Activated T-helper 2 cell treated with anti-CD3 and anti-CD28 coated beads, Interferon-gamma antibody, Interleukin-2, Interleukin-4, amounts not matched to agents 10 μg/mL and 5 μg/mL and 100 μg/mL, durations not matched to agents 14 hours and 24 hours and 36 hours (primary cell): ENCODE data around the gene ZNF488. TPM values are rescaled to one million over a fixed set of nuclear protein-coding genes. Genes with fewer than 3 reads are reported as not detected.

Source experiments
- DNase-seq: peaks from one replicate; pipeline ENCODE4 v3.0.0; 2021; ENCODE audit warnings: low spot score
- H3K27ac Mint-ChIP-seq: one replicate; pipeline ENCODE4 v1.8.0; 2021; ENCODE audit warnings: mixed read lengths
- H3K27me3 Mint-ChIP-seq: one replicate; pipeline ENCODE4 v1.8.0; 2021; ENCODE audit warnings: low read depth, mixed read lengths
- H3K36me3 Mint-ChIP-seq: one replicate; pipeline ENCODE4 v1.8.0; 2021; ENCODE audit warnings: low read depth, mixed read lengths
- H3K4me1 Mint-ChIP-seq: one replicate; pipeline ENCODE4 v1.8.0; 2021; ENCODE audit warnings: low read depth, mixed read lengths
- H3K4me3 Mint-ChIP-seq: one replicate; pipeline ENCODE4 v1.8.0; 2021; ENCODE audit warnings: low read depth, mild to moderate bottlenecking, moderate library complexity, mixed read lengths
- H3K9me3 Mint-ChIP-seq: one replicate; pipeline ENCODE4 v1.8.0; 2021; ENCODE audit warnings: mixed read lengths
- intact Hi-C: fragments of 100-400 bp; cut with micrococcal nuclease; formaldehyde crosslinking; loops from one replicate; pipeline ENCODE4 v1.15.1; 2023
- total RNA-seq: library from RNA; stranded (reverse); gene quantifications from 2 replicates; pipeline ENCODE4 v1.2.3, GENCODE V29; 2022

The ZNF488 gene
- total RNA-seq, 1 donor from 2014 or later, result 1.7 TPM

DNA sequence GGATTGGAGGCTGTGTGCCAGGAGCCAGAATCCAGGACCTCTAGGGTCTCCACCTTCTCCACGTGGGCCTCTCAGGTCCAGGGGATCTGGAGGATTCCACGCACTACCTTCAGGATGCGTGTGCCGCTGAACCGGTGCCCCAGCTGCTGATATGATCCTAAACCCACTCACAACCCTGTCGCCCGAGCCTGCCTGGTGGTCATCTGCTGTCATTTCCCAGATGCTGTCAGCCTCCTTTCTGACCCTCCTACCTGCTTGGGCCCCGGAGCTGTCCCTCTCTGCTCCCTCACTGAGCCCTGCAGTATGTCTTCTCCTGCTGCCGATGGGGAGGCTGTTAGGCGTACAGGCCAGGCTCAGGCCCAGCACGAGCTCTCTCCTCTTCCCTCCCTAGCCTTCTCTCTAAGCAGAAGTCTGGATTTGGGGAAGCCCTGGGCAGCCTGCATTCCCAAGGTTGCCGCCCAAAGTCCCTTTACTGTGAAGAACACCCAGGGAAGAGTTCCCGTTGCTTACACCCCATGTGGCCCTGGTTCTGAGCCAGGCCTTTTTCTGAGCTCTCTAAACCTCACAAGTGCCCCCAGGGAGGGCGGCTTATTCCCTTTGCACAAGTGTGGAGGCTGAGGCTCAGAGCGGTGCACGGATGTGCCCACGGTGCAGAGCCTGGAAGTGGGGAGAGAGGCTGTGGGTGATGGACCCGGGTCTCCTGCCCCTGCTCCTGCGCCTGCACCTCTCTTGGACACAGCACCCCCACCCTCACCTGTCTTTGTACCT is 30.8 kb upstream of the ZNF488 start:
- no peak overlapping the region for H3K27ac Mint-ChIP-seq
- H3K9me3 Mint-ChIP-seq, result no peaks in the 10 kb centered on the region
- DNase-seq, result no peak
- H3K4me3 Mint-ChIP-seq, result no peak overlapping the region
- H3K36me3 Mint-ChIP-seq, result no peaks in the 10 kb centered on the region
- H3K27me3 Mint-ChIP-seq, result peaks cover 2% of the 10 kb centered on the region
- H3K4me1 Mint-ChIP-seq, result no peaks in the 10 kb centered on the region
- intact Hi-C loops, result no loop called here

DNA sequence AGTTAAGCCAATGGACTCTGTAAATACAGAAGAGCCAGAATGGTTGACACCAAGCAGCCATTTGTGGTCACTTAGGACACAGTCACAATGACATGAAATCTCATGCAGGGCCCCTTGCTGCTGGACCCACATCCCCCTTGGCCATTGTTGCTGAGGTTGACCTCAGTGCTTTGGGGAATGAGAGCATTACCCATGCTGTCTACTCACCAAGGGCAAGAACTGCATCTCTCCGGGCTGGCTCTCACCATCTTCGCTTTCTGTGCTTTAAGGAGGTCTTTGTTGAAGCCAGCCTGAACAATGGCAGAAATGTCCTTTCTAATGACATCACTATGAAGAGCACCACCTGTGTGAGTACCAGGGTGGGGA is 30.1 kb upstream of the ZNF488 start:
- Mint-ChIP-seq H3K36me3 (no peaks in the 10 kb centered on the region), H3K9me3 (no peaks in the 10 kb centered on the region), H3K27ac (no peak overlapping the region), H3K4me1 (no peaks in the 10 kb centered on the region), H3K4me3 (no peak overlapping the region), H3K27me3 (peaks cover 2% of the 10 kb centered on the region)
- no peak for DNase-seq
- intact Hi-C loops, result no loop called here

DNA sequence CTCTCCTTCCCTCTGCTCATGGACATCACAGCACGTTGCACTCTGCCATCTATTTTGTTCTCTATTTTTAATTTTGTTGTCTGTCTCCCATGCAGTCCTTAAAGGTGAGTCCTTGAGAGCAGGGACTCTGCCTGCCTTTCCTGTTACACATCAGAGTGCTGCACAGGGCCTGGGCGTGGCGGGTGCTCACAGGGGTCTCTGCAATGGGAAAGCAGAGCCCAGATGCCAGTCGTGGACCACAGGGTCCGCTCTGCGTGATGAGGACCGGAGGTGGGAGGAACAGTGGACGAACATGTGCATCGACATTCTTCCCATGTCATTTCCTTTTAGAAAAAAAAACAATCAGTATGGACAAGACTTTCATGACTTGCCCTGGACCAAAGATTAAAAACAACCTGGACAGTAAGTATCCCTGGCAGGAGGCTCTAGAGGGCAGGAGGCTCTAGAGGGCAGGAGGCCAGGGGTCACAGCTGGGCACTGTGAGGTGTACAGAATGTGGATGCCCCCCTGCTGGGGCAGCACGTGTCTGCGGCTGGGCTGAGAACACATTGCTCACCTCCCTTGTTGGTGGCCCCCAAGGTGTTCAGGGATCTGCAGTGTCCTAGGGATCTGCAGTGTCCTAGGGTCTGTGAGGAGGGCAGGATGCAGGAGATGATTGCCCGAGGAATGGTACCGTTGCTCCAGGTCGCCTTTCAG is 29.6 kb upstream of the ZNF488 start:
- Mint-ChIP-seq H3K27me3 (peaks cover 2% of the 10 kb centered on the region), H3K9me3 (no peaks in the 10 kb centered on the region), H3K27ac (no peak overlapping the region), H3K36me3 (no peaks in the 10 kb centered on the region), H3K4me1 (no peaks in the 10 kb centered on the region), H3K4me3 (no peak overlapping the region)
- DNase-seq, result no peak
- intact Hi-C loops, result no loop called here

DNA sequence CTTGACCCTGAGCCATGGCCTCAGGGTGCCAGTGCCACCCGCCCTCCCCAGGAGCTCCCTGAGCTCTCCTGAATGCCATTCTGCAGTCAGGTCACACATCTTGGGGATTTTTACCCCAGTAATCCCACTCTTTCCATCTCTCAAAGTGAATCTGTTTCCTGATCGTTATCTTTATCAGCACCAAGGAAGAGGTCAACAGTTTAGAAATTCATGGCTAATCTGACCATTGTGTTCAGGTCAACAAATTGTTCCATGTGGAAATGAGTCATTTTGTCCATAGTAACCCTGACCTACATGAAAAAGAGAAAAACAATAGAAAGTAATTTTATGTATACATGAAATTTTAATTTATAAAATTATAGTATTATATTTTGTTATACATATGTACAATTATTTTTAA is 28.8 kb upstream of the ZNF488 start:
- Mint-ChIP-seq H3K9me3 (no peaks in the 10 kb centered on the region), H3K36me3 (no peaks in the 10 kb centered on the region), H3K27me3 (peaks cover 2% of the 10 kb centered on the region), H3K4me1 (no peaks in the 10 kb centered on the region), H3K27ac (no peak overlapping the region), H3K4me3 (no peak overlapping the region)
- no peak for DNase-seq
- intact Hi-C loops, result no loop called here

DNA sequence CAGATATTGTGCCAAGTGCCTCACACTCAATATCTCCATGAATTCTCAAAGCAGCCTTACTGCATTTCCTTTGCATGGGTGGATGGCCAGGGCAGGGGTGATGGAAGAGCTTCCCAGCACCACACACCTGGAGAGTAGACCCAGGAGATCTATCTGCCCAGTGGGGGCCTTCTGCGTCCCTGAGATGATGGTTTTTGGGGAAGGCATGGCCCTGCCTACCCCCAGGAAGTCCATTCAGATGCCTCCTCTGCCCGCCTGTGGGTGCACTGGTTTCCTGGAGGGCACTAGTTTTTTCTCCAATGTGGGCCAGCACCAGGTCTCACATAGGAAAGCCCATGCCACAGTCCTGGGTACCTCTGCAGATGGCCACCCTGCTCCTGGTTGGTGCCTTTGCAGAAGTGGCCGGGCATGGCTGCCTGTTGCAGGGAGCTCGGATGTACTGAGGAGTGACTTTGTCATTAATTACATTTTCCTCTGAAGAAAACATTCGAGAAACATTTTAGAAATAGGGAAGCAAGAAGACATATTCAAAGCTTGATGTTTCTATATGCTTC is 28.2 kb upstream of the ZNF488 start:
- Mint-ChIP-seq H3K4me1 (no peaks in the 10 kb centered on the region), H3K4me3 (no peak overlapping the region), H3K36me3 (no peaks in the 10 kb centered on the region), H3K9me3 (no peaks in the 10 kb centered on the region), H3K27ac (no peak overlapping the region), H3K27me3 (peaks cover 2% of the 10 kb centered on the region)
- no peak for DNase-seq
- intact Hi-C loops, result no loop called here

DNA sequence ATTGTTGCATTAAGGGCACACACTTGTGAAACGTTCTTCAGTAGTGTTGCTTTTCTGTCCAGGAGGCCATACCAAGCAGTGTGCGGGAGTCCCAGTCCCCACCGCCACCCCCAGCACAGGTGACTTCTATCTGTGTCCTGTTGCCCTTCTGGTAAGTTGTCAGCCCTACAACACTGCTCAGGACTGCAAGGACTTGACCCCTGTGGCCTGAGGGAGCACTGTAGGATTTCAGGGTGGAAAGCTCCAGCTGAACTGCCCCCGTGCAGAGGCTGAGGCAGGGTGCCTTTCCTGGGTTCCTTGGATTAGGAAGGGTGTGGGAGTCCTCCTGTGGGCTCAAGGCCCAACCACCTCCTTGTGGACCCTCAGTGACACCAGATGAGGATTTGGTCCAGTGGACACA is 26.8 kb upstream of the ZNF488 start:
- no peak for DNase-seq
- Mint-ChIP-seq H3K27me3 (peaks cover 2% of the 10 kb centered on the region), H3K4me1 (no peaks in the 10 kb centered on the region), H3K36me3 (no peaks in the 10 kb centered on the region), H3K27ac (no peak overlapping the region), H3K4me3 (no peak overlapping the region), H3K9me3 (no peaks in the 10 kb centered on the region)
- intact Hi-C loops, result no loop called here

DNA sequence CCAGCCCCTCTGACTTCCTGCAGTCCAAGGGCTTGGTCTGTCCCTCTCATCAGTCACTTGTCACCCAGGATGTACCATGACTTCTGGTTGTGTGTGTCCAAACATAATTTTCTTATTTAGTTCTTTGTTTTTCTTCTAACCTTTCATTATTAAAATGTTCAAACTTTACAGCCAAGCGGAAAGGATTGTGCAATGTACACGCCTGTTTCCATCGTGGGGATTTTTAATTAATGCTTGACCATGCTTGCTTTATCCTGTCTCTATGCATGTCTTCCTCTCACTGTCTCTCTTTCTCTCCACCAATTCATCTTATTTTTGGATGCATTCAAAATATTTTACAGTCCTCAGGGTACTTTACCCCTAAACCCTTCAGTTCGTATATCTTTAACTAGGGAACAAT is 26.2 kb upstream of the ZNF488 start:
- Mint-ChIP-seq H3K4me3 (no peak overlapping the region), H3K36me3 (no peaks in the 10 kb centered on the region), H3K9me3 (no peaks in the 10 kb centered on the region), H3K27ac (no peak overlapping the region), H3K27me3 (peaks cover 2% of the 10 kb centered on the region), H3K4me1 (no peaks in the 10 kb centered on the region)
- DNase-seq, result no peak
- intact Hi-C loops, result no loop called here

DNA sequence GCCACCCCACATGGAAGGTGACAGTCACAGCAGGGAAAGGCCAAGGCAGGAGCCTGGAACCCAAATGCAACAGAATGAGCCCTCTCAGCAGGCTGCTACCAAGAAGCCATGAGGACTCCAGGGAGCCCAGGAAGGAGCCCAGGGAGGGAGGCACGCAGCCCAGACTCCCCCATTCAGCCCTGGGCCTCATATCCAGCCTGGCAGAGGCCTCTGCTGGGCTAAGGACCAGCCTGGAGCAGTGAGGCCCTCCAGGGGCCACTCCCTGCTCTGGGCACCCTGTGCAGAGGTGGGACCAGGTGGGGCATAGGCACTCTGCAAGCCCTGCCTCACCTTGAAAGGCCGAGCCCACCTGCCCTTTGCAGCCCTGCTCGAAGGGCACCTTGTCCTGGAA is 25.8 kb upstream of the ZNF488 start:
- no peak for DNase-seq
- peaks cover 2% of the 10 kb centered on the region for H3K27me3 Mint-ChIP-seq
- H3K4me3 Mint-ChIP-seq, result no peak overlapping the region
- H3K9me3 Mint-ChIP-seq, result no peaks in the 10 kb centered on the region
- H3K36me3 Mint-ChIP-seq, result no peaks in the 10 kb centered on the region
- intact Hi-C loops, result no loop called here
- H3K4me1 Mint-ChIP-seq, result peaks cover under 1% of the 10 kb centered on the region
- no peak overlapping the region for H3K27ac Mint-ChIP-seq

DNA sequence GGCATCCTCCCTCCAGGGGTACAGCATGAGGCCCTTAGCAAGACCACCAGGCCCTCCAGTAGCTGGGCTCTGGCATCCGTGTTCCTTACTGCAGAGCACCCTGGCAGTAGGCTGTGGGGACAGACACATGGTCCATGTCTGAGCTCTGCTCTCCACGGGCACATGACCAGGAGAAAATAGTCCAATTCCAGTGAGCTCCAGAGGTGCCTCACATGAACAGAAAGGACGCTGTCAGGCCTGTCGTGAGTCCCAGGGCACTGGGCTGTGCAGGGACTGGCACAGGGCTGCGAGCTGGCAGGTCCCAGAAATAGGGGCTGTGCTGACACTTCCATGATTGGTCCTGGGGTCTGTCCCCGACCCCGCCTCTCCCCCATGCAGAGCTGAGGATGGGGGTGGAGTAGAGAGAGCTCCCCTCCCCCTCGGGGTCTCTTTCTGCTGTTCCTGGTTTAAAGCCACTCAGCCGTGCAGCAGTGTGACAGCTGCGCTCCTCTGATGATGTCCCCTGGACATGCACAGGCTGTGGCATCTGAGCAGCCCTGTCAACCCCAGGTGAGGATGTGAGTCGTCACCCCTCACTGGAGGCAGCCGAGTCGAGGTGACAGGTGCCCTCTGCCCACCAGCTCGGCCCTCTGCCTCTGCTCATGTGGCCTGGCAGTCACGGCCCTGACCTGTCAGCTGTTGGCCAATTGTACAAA is 25.2 kb upstream of the ZNF488 start:
- Mint-ChIP-seq H3K4me1 (peaks cover 4% of the 10 kb centered on the region), H3K27me3 (peaks cover 2% of the 10 kb centered on the region), H3K36me3 (no peaks in the 10 kb centered on the region), H3K4me3 (no peak overlapping the region), H3K27ac (no peak overlapping the region), H3K9me3 (no peaks in the 10 kb centered on the region)
- intact Hi-C loops, result no loop called here
- DNase-seq, result no peak

DNA sequence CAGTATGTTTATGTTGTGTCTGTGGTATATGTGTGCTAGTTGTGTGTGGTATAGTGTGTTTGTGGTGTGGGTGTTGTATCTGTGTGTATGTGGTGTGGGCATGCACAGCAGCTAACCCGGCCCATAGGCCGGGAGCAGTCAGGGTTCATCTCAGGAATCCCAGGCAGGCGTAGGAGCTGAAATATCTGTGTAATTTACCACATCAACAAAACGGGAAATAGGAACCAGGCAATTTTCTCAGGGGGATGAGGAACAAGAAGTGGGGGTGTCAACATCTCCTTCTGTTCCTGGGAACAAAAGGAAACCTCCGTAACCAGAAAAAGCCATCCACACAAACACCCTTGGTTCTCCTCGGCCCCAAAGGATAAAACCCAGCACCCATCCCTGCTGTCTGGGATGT is 24.5 kb upstream of the ZNF488 start:
- Mint-ChIP-seq H3K27me3 (peaks cover 2% of the 10 kb centered on the region), H3K36me3 (no peaks in the 10 kb centered on the region), H3K4me3 (no peak overlapping the region), H3K4me1 (peaks cover 4% of the 10 kb centered on the region), H3K27ac (no peak overlapping the region), H3K9me3 (no peaks in the 10 kb centered on the region)
- DNase-seq, result no peak
- intact Hi-C loops, result no loop called here

DNA sequence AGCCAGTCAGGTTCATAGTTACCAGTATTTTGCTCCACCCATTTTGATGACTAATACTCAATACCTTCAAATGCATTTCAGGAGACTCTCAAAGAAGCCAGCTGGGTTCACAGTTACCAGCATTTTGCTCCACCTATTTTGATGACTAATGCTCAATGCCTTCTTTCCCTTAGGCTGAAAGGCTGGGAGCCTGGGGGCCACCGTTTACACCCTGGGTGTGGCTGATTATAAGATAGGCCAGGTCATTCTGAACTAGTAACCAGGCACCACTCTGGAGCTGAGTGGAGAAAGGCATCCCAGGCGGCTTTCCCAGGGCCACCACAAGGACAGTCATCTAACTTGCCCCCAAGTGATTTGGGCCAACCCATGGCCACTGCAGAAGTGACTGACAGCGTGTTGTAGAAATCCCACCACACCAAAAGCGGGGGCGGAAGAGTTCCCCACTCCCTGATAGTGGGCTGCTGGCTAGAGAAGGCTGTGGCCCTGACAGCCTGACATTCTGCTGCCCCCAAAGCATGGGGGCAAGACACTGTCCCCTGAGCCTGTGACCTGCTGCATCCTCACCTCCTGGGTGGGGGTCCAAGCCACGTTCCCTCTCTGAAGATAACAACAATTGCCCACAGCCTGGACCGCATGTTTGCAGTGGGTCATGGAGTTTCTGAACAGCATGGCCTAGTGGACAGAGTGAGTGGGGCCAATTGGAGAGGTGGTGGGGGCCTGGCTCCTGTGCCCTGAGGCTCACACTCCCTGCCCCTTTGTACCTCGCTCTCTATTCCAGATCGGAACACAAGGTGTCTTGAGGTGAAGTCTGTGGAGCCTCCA is 23.0 kb upstream of the ZNF488 start:
- no peak overlapping the region for H3K27ac Mint-ChIP-seq
- peaks cover 4% of the 10 kb centered on the region for H3K4me1 Mint-ChIP-seq
- H3K9me3 Mint-ChIP-seq, result no peaks in the 10 kb centered on the region
- H3K36me3 Mint-ChIP-seq, result no peaks in the 10 kb centered on the region
- H3K27me3 Mint-ChIP-seq, result peaks cover 2% of the 10 kb centered on the region
- no peak for DNase-seq
- intact Hi-C loops, result no loop called here
- no peak overlapping the region for H3K4me3 Mint-ChIP-seq

DNA sequence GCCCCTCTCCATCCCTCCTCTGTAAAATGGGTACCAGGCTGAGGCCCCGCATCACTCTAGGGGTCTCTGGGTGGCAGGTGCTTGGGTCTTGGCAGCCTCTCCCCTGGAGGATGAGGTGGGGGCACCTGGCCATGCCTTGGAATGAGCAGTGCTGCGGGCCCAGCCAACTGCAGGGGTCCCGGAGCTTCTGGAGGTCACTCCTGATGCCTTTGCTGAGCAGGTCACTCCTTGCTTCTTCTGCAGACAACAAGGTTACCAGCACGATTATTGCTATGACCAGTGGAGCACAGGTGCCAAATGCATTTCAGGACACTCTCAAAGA is 22.4 kb upstream of the ZNF488 start:
- no peak overlapping the region for H3K4me3 Mint-ChIP-seq
- no peak overlapping the region for H3K27ac Mint-ChIP-seq
- intact Hi-C loops, result no loop called here
- H3K27me3 Mint-ChIP-seq, result no peaks in the 10 kb centered on the region
- no peaks in the 10 kb centered on the region for H3K9me3 Mint-ChIP-seq
- DNase-seq, result no peak
- H3K4me1 Mint-ChIP-seq, result peaks cover 4% of the 10 kb centered on the region
- H3K36me3 Mint-ChIP-seq, result no peaks in the 10 kb centered on the region
